ENCODE data around the gene ASPSCR1.
"Not testable (repeated sequence)": the region's sequence is repeated elsewhere in the genome, so short reads cannot be mapped to it uniquely, and the experiment has no call there.

The ASPSCR1 gene

DNA sequence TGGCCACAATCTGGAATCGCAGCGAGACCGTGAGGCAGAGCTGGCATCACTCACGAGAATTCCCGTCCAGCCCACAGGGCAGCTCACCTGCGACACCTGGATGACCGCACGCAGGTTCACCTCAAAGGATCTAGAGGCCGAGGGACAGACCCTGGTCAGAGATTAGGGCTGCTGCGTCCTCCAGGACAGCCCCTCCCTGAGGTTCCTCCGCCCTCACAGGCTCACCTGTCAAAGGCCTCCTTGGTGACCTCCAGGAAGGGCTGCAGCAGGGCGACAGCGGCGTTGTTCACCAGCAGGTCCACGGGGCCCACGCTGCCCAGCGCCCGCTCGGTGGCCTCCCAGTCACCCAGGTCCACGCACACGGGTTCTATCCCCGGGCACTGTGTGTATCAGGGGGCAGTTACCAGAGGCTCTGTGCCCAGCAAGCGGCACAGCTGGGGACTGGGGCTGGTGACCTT lies 59.2 kb downstream of the ASPSCR1 start:
- H3K36me3 ChIP-seq (ENCODE audit: control insufficient read depth in 1 of 2, insufficient read depth in 2 of 2, low read length in 2 of 2): peaks cover 0 to 7% of the 10 kb centered on the region in 2 donors
- H3K27ac ChIP-seq (ENCODE audit: low read depth, low read length): peak overlapping the region; percentile 97
- H3K27me3 ChIP-seq (ENCODE audit: control insufficient read depth in 1 of 2, insufficient read depth in 2 of 2, low read length in 2 of 2): no peaks in the 10 kb centered on the region
- H3K9me3 ChIP-seq (ENCODE audit: control insufficient read depth in 1 of 2, low read length in 2 of 2): no peaks in the 10 kb centered on the region
- H3K4me1 ChIP-seq (ENCODE audit: control insufficient read depth in 1 of 2, insufficient read depth in 2 of 2, low read length in 2 of 2): peaks cover 7 to 20% of the 10 kb centered on the region in 2 donors
- H3K4me3 ChIP-seq (ENCODE audit: low read depth in 1 of 2, low read length in 2 of 2): peak overlapping the region; percentile 72 to 79
- H3K9ac ChIP-seq (ENCODE audit: low read depth in 1 of 2, low read length in 2 of 2): peak overlapping the region; percentile 79 to 84

DNA sequence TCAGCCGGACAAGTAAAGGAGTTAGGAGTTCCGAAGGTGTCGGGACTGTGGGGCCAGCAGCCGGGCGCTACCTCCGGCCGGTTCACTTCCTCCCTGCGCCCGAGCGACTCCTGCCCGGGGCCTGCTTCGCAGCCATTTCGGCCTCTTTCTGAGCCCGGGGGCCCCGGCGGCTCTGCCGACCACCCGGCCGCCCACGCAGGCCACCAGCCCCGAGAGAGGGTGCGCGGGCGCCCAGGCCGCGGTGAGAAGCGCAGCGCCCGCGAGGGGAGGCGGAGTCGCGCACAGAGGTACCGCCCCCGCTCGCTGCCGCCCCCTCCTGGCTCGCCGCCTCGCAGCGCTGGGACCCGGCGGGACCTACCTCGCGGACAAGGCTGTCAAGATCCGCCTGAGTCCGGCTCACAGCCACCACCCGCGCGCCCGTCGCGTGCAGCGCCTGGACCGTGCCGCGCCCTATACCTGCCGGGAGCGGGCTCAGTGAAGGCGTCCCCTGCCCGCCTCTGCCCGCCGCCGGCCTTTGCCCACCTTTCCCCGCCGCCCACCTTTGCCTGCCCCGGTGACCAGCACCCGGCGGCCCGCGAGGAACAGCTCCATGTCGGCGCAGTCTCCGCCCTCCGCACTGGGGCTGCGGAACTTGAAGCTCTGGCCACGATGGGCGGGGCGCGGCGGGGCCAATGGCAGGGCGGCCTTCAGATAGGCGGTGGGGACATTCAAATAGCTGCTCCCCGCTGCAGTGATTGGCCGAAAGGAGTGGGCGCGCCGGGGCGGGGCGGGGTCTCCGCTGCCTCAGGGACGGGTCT lies 59.9 kb downstream of the ASPSCR1 start, which contains the start of gene DCXR:
Gene DCXR (minus strand): TSS at position 606 of the 797 bp plus-strand sequence. CDS start 15 bp downstream, at position 591.
- H3K36me3 ChIP-seq (ENCODE audit: control insufficient read depth in 1 of 2, insufficient read depth in 2 of 2, low read length in 2 of 2): peaks cover 0 to 7% of the 10 kb centered on the region in 2 donors
- peak within 1 kb of the TSS; percentile 97 for H3K27ac ChIP-seq (ENCODE audit: low read depth, low read length)
- H3K27me3 ChIP-seq (ENCODE audit: control insufficient read depth in 1 of 2, insufficient read depth in 2 of 2, low read length in 2 of 2): no peaks in the 10 kb centered on the region
- no peaks in the 10 kb centered on the region for H3K9me3 ChIP-seq (ENCODE audit: control insufficient read depth in 1 of 2, low read length in 2 of 2)
- H3K4me1 ChIP-seq (ENCODE audit: control insufficient read depth in 1 of 2, insufficient read depth in 2 of 2, low read length in 2 of 2): peaks cover 7 to 17% of the 10 kb centered on the region in 2 donors
- peak within 1 kb of the TSS; percentile 72 to 79 for H3K4me3 ChIP-seq (ENCODE audit: low read depth in 1 of 2, low read length in 2 of 2)
- peak within 1 kb of the TSS; percentile 79 to 84 for H3K9ac ChIP-seq (ENCODE audit: low read depth in 1 of 2, low read length in 2 of 2)

GRCh38 chr17:82037889-82038195 lies 60.4 kb downstream of the ASPSCR1 start:
- Histone ChIP-seq H3K27me3 (ENCODE audit: control insufficient read depth in 1 of 2, insufficient read depth in 2 of 2, low read length in 2 of 2) (no peaks in the 10 kb centered on the region), H3K27ac (ENCODE audit: low read depth, low read length) (peak overlapping the region; percentile 97), H3K9ac (ENCODE audit: low read depth in 1 of 2, low read length in 2 of 2) (peak overlapping the region in 1 of 2 donors; percentile 20), H3K4me1 (ENCODE audit: control insufficient read depth in 1 of 2, insufficient read depth in 2 of 2, low read length in 2 of 2) (peaks cover 7 to 16% of the 10 kb centered on the region in 2 donors), H3K4me3 (ENCODE audit: low read depth in 1 of 2, low read length in 2 of 2) (peak overlapping the region; percentile 59 to 72), H3K9me3 (ENCODE audit: control insufficient read depth in 1 of 2, low read length in 2 of 2) (no peaks in the 10 kb centered on the region), H3K36me3 (ENCODE audit: control insufficient read depth in 1 of 2, insufficient read depth in 2 of 2, low read length in 2 of 2) (peaks cover 0 to 7% of the 10 kb centered on the region in 2 donors)

GRCh38 chr17:82038796-82039409 lies 61.5 kb downstream of the ASPSCR1 start:
- not testable (repeated sequence) for H3K4me3 ChIP-seq (ENCODE audit: low read depth in 1 of 2, low read length in 2 of 2); H3K36me3 ChIP-seq (ENCODE audit: control insufficient read depth in 1 of 2, insufficient read depth in 2 of 2, low read length in 2 of 2); H3K27ac ChIP-seq (ENCODE audit: low read depth, low read length); H3K9ac ChIP-seq (ENCODE audit: low read depth in 1 of 2, low read length in 2 of 2); H3K27me3 ChIP-seq (ENCODE audit: control insufficient read depth in 1 of 2, insufficient read depth in 2 of 2, low read length in 2 of 2); H3K9me3 ChIP-seq (ENCODE audit: control insufficient read depth in 1 of 2, low read length in 2 of 2)
- peaks cover 7 to 16% of the 10 kb centered on the region in 2 donors for H3K4me1 ChIP-seq (ENCODE audit: control insufficient read depth in 1 of 2, insufficient read depth in 2 of 2, low read length in 2 of 2)

- Histone ChIP-seq H3K4me1 (ENCODE audit: control insufficient read depth in 1 of 2, insufficient read depth in 2 of 2, low read length in 2 of 2) (peaks cover 7 to 16% of the 10 kb centered on the region in 2 donors), H3K27me3 (ENCODE audit: control insufficient read depth in 1 of 2, insufficient read depth in 2 of 2, low read length in 2 of 2) (no peaks in the 10 kb centered on the region), H3K4me3 (ENCODE audit: low read depth in 1 of 2, low read length in 2 of 2) (no peak overlapping the region), H3K36me3 (ENCODE audit: control insufficient read depth in 1 of 2, insufficient read depth in 2 of 2, low read length in 2 of 2) (peaks cover 0 to 7% of the 10 kb centered on the region in 2 donors), H3K9ac (ENCODE audit: low read depth in 1 of 2, low read length in 2 of 2) (no peak overlapping the region), H3K27ac (ENCODE audit: low read depth, low read length) (no peak overlapping the region), H3K9me3 (ENCODE audit: control insufficient read depth in 1 of 2, low read length in 2 of 2) (no peaks in the 10 kb centered on the region)
Measured at GRCh38 chr17:82039695-82040299, 62.4 kb downstream of the ASPSCR1 start.

GRCh38 chr17:82041144-82041814 lies 63.9 kb downstream of the ASPSCR1 start:
- H3K9me3 ChIP-seq (ENCODE audit: control insufficient read depth in 1 of 2, low read length in 2 of 2): no peaks in the 10 kb centered on the region
- H3K4me3 ChIP-seq (ENCODE audit: low read depth in 1 of 2, low read length in 2 of 2): no peak overlapping the region
- H3K27ac ChIP-seq (ENCODE audit: low read depth, low read length): no peak overlapping the region
- H3K9ac ChIP-seq (ENCODE audit: low read depth in 1 of 2, low read length in 2 of 2): no peak overlapping the region
- no peaks in the 10 kb centered on the region for H3K36me3 ChIP-seq (ENCODE audit: control insufficient read depth in 1 of 2, insufficient read depth in 2 of 2, low read length in 2 of 2)
- no peaks in the 10 kb centered on the region for H3K27me3 ChIP-seq (ENCODE audit: control insufficient read depth in 1 of 2, insufficient read depth in 2 of 2, low read length in 2 of 2)
- peaks cover 5 to 13% of the 10 kb centered on the region in 2 donors for H3K4me1 ChIP-seq (ENCODE audit: control insufficient read depth in 1 of 2, insufficient read depth in 2 of 2, low read length in 2 of 2)

DNA sequence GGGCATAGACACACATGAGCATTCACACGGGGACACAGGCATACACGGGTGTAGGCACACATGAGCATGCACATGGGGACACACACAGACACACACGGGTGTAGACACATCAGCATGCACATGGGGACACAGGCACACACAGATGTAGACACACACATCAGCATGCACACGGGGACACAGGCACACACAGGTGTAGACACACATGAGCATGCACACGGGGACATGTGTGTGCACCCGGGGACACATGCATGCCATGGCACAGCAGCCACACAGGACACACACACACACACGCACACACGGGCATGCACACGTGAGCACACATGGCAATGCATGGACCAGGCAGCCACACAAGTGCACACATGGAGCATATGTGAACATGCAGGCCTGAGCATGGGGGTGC lies 65.2 kb downstream of the ASPSCR1 start:
- no peaks in the 10 kb centered on the region for H3K9me3 ChIP-seq (ENCODE audit: control insufficient read depth in 1 of 2, low read length in 2 of 2)
- H3K4me3 ChIP-seq (ENCODE audit: low read depth in 1 of 2, low read length in 2 of 2): no peak overlapping the region
- H3K36me3 ChIP-seq (ENCODE audit: control insufficient read depth in 1 of 2, insufficient read depth in 2 of 2, low read length in 2 of 2): peaks cover 0 to 5% of the 10 kb centered on the region in 2 donors
- H3K27me3 ChIP-seq (ENCODE audit: control insufficient read depth in 1 of 2, insufficient read depth in 2 of 2, low read length in 2 of 2): no peaks in the 10 kb centered on the region
- no peak overlapping the region for H3K9ac ChIP-seq (ENCODE audit: low read depth in 1 of 2, low read length in 2 of 2)
- H3K27ac ChIP-seq (ENCODE audit: low read depth, low read length): no peak overlapping the region
- H3K4me1 ChIP-seq (ENCODE audit: control insufficient read depth in 1 of 2, insufficient read depth in 2 of 2, low read length in 2 of 2): peaks cover 0 to 5% of the 10 kb centered on the region in 2 donors

DNA sequence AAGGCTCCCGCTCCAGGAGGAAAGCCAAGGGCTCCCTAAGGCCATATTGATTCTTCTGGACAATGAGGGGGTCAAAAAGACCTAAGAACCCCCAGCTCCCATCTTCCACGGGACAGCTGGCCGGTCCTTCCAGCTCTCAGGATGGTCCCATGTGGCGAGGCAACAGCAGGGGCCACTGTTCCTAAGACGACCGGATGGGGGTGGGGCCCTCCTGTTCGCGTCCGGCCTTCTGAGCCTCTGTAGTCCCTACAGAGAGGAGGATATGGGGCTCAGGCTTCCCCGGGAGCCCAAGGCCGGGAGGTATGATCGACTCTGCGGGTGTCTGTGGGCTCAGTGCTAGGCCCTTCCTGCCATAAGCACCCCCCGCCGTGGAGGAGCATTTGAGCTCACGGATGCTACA lies 66.1 kb downstream of the ASPSCR1 start:
- H3K9ac ChIP-seq (ENCODE audit: low read depth in 1 of 2, low read length in 2 of 2): no peak overlapping the region
- H3K36me3 ChIP-seq (ENCODE audit: control insufficient read depth in 1 of 2, insufficient read depth in 2 of 2, low read length in 2 of 2): peaks cover 0 to 12% of the 10 kb centered on the region in 2 donors
- no peaks in the 10 kb centered on the region for H3K27me3 ChIP-seq (ENCODE audit: control insufficient read depth in 1 of 2, insufficient read depth in 2 of 2, low read length in 2 of 2)
- no peak overlapping the region for H3K4me3 ChIP-seq (ENCODE audit: low read depth in 1 of 2, low read length in 2 of 2)
- H3K27ac ChIP-seq (ENCODE audit: low read depth, low read length): no peak overlapping the region
- H3K4me1 ChIP-seq (ENCODE audit: control insufficient read depth in 1 of 2, insufficient read depth in 2 of 2, low read length in 2 of 2): no peaks in the 10 kb centered on the region
- H3K9me3 ChIP-seq (ENCODE audit: control insufficient read depth in 1 of 2, low read length in 2 of 2): no peaks in the 10 kb centered on the region

DNA sequence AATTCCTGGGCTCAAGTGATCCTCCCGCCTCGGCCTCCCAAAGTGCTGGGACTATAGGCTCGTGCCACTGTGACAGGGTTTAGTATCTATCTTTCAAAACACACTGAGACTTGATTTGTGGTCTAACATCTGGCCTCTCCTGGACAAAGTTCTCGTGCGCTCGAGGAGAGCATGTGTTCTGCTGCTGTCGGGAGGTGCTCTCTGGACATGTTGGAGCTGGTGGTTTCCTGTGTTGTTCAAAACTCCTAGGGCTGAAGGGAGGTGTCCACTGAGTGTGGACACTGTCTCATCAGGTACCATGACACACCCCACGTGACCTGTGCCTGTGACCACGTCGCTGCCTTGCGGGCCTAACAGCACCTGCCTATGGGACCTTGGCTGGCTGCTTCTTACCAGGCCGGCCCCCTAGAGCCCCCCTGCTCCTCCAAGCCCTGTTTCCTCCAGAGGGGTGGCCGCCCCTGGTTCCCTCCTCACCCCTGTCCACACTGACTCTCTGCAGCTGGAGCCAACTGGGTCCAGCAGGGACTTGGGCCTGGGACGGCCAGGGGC lies 68.6 kb downstream of the ASPSCR1 start:
- H3K27me3 ChIP-seq (ENCODE audit: control insufficient read depth in 1 of 2, insufficient read depth in 2 of 2, low read length in 2 of 2): no peaks in the 10 kb centered on the region
- H3K27ac ChIP-seq (ENCODE audit: low read depth, low read length): no peak overlapping the region
- peaks cover 0 to 14% of the 10 kb centered on the region in 2 donors for H3K36me3 ChIP-seq (ENCODE audit: control insufficient read depth in 1 of 2, insufficient read depth in 2 of 2, low read length in 2 of 2)
- peaks cover 0 to 11% of the 10 kb centered on the region in 2 donors for H3K4me1 ChIP-seq (ENCODE audit: control insufficient read depth in 1 of 2, insufficient read depth in 2 of 2, low read length in 2 of 2)
- H3K9ac ChIP-seq (ENCODE audit: low read depth in 1 of 2, low read length in 2 of 2): no peak overlapping the region
- H3K9me3 ChIP-seq (ENCODE audit: control insufficient read depth in 1 of 2, low read length in 2 of 2): no peaks in the 10 kb centered on the region
- H3K4me3 ChIP-seq (ENCODE audit: low read depth in 1 of 2, low read length in 2 of 2): no peak overlapping the region
